HFF-Myc (cell line): Measurements from ENCODE around the gene CDH18.
"Not testable (repeated sequence)": the region's sequence is repeated elsewhere in the genome, so short reads cannot be mapped to it uniquely, and the experiment has no call there.

Experiments
- DNase-seq: peaks from one replicate; pipeline ENCODE4 v3.0.0-alpha.2; 2011; ENCODE audit warnings: low read depth; ENCODE audit errors: extremely low read depth
- H3K4me3 ChIP-seq: replicated peaks from 2 replicates; pipeline ENCODE4 v1.5.1; 2011; ENCODE audit warnings: low read depth, mild to moderate bottlenecking, control low read depth, low read length
- TF ChIP-seq, protein P1 (sequence below): IDR thresholded peaks from 2 replicates; pipeline ENCODE4 v1.5.1; 2012; ENCODE audit warnings: mild to moderate bottlenecking, low read depth, low read length, control low read depth; ENCODE audit errors: missing control alignments

CDH18 gene

GRCh38 chr5:19853616-19854240 is 134.3 kb downstream of the CDH18 start:
- TF ChIP-seq, protein P1, sequence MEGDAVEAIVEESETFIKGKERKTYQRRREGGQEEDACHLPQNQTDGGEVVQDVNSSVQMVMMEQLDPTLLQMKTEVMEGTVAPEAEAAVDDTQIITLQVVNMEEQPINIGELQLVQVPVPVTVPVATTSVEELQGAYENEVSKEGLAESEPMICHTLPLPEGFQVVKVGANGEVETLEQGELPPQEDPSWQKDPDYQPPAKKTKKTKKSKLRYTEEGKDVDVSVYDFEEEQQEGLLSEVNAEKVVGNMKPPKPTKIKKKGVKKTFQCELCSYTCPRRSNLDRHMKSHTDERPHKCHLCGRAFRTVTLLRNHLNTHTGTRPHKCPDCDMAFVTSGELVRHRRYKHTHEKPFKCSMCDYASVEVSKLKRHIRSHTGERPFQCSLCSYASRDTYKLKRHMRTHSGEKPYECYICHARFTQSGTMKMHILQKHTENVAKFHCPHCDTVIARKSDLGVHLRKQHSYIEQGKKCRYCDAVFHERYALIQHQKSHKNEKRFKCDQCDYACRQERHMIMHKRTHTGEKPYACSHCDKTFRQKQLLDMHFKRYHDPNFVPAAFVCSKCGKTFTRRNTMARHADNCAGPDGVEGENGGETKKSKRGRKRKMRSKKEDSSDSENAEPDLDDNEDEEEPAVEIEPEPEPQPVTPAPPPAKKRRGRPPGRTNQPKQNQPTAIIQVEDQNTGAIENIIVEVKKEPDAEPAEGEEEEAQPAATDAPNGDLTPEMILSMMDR = no peak
- DNase-seq = peak; percentile 11
- no peak overlapping the region for H3K4me3 ChIP-seq

DNA sequence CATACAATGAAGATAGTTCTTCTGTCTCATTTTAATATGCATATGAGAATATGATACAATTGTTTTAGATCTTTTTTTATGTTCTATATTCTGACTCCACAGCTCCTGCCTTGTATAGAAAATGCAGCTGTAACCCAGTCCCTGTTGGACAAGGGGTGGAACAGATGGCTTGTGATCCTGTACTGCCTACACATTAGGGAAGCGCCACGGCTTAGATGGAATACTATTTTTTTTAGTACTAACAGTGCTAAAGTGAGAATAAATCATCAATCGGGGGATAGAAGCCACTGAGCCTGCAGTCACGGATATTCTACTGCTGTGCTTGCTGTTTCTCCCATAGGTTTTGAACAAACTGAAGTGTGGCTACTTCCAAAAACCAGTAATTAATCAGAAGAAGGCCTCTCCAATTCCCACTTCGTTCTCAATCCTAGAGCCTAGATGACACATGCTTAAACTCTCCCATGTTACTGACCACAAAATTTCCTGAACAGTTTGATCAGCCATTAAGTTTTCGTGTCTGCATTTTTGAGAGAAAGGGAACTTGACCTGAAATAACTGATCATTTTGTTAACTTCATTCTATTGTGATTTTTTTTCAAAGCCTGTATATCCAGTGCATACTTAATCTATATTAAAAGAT is 150.3 kb downstream of the CDH18 start:
- DNase-seq = no peak
- H3K4me3 ChIP-seq = no peak overlapping the region
- TF ChIP-seq, protein P1 = no peak

DNA sequence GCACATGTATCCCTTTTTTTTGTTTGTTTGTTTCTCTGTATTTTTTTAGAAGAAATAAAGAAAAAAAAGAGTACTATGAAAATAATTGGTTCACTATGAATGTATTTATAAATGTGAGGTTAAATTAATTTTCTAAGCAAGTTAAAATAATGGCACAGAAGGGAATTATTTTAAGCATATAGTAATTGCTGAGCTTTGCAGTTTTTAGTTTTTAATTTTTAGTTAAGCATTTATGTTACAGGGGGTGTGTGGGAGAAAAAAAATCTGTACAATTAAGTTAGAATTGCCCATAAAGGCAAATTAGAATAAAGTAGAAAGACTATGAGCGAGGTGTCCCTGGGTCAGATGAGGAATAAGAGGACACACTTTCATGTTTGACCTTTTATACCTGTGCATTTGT is 152.6 kb downstream of the CDH18 start:
- TF ChIP-seq, protein P1 = no peak
- DNase-seq = no peak
- no peak overlapping the region for H3K4me3 ChIP-seq

DNA sequence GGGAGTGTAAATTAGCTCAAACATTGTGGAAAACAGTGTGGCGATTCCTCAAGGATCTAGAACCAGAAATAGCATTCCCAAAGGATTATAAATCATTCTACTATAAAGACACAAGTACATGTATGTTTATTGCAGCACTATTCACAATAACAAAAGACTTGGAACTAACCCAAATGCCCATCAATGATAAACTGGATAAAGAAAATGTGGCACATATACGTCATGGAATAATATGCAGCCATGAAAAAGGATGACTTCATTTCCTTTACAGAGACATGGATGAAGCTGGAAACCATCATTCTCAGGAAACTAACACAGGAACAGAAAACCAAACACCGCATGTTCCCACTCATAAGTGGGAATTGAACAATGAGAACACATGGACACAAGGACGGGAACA is 175.3 kb downstream of the CDH18 start:
- not testable (repeated sequence) for DNase-seq, H3K4me3 ChIP-seq

DNA sequence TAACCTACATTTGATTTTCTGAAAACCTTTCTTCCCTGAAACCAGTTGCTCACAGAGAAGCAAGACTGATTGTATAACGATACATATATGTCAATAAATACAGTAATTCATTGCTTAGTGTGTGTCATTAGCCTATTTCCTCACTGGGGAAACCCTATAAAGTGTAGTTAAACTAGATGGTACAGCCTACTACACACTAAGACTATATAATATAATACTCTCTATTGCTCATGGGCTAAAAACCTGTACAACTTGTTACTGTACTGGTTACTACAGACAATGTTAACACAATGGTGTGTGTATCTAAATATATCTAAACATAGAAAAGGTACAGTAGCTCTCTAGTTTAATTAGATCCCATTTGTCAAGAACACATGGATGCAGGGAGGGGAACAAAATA is 181.2 kb downstream of the CDH18 start:
- DNase-seq = no peak
- no peak overlapping the region for H3K4me3 ChIP-seq
- TF ChIP-seq, protein P1 = no peak

GRCh38 chr5:19802686-19803085 is 185.3 kb downstream of the CDH18 start:
- no peak for DNase-seq
- no peak overlapping the region for H3K4me3 ChIP-seq
- TF ChIP-seq, protein P1 = no peak

- no peak overlapping the region for H3K4me3 ChIP-seq
- TF ChIP-seq, protein P1 = no peak
- DNase-seq = no peak
These were observed 192.8 kb downstream of the CDH18 start for GRCh38 chr5:19795218-19795617.
